Retinal pigment epithelial cell (primary cell): ENCODE data around the gene HNRNPH2.

ENCODE experiments used
- DNase-seq: peaks from one replicate; pipeline ENCODE4 v3.0.0-alpha.2; 2010; ENCODE audit warnings: low read depth
- H3K4me3 ChIP-seq: 2 replicates; pipeline ENCODE4 v1.5.1; 2011; ENCODE audit warnings: mild to moderate bottlenecking, low read length, control low read depth, moderate library complexity
- CTCF ChIP-seq: conservative IDR thresholded peaks from 2 replicates; pipeline ENCODE4 v1.5.1; 2011; ENCODE audit warnings: low read depth, low read length, control low read depth, inconsistent platforms

The HNRNPH2 gene

GRCh38 chrX:101397779-101398178, 10.2 kb upstream of the HNRNPH2 start:
- DNase-seq = no peak
- TF ChIP-seq CTCF = no peak
- H3K4me3 ChIP-seq = no peak overlapping the region

GRCh38 chrX:101398694-101399093, 9.3 kb upstream of the HNRNPH2 start:
- H3K4me3 ChIP-seq = no peak overlapping the region
- TF ChIP-seq CTCF = no peak
- no peak for DNase-seq

GRCh38 chrX:101399825-101400224, 8.2 kb upstream of the HNRNPH2 start:
- TF ChIP-seq CTCF = no peak
- no peak for DNase-seq
- no peak overlapping the region for H3K4me3 ChIP-seq

GRCh38 chrX:101407167-101407747, 765 bp upstream of the HNRNPH2 start:
- DNase-seq = no peak
- no peak for TF ChIP-seq CTCF
- H3K4me3 ChIP-seq = peak overlapping the region; percentile 88

- no peak for TF ChIP-seq CTCF
- peak overlapping the region; percentile 88 for H3K4me3 ChIP-seq
- no peak for DNase-seq
These were observed 465 bp downstream of the HNRNPH2 start for GRCh38 chrX:101408532-101408841.

- TF ChIP-seq CTCF = no peak
- peak overlapping the region; percentile 88 for H3K4me3 ChIP-seq
- no peak for DNase-seq
These were observed 1.0 kb downstream of the HNRNPH2 start for GRCh38 chrX:101409043-101409442.

- no peak for TF ChIP-seq CTCF
- peak overlapping the region; percentile 88 for H3K4me3 ChIP-seq
- DNase-seq = no peak
These were observed 2.4 kb downstream of the HNRNPH2 start for GRCh38 chrX:101410461-101410860.
